IPS-20b (cell line): Measurements from ENCODE around the gene CUL1.

Source experiments
- H3K27ac ChIP-seq: one replicate; pipeline ENCODE4 v1.5.1; 2013; ENCODE audit warnings: low read length
- H3K27me3 ChIP-seq: 2 replicates; pipeline ENCODE4 v1.6.1; 2013; ENCODE audit warnings: mild to moderate bottlenecking, low read length, inconsistent platforms; ENCODE audit not compliant: insufficient read depth
- H3K36me3 ChIP-seq: 2 replicates; pipeline ENCODE4 v1.6.1; 2013; ENCODE audit warnings: low read depth, mild to moderate bottlenecking, inconsistent platforms, low read length, moderate library complexity; ENCODE audit not compliant: insufficient read depth
- H3K4me1 ChIP-seq: 2 replicates; pipeline ENCODE4 v1.6.1; 2013; ENCODE audit warnings: mild to moderate bottlenecking, control low read depth, inconsistent platforms, low read length, moderate library complexity; ENCODE audit not compliant: insufficient read depth
- H3K4me3 ChIP-seq: 2 replicates; pipeline ENCODE4 v1.5.1; 2013; ENCODE audit warnings: mild to moderate bottlenecking, low read length, inconsistent platforms
- H3K9ac ChIP-seq: 2 replicates; pipeline ENCODE4 v1.6.1; 2013; ENCODE audit warnings: low read depth, mild to moderate bottlenecking, inconsistent platforms, low read length, moderate library complexity
- H3K9me3 ChIP-seq: 2 replicates; pipeline ENCODE4 v1.6.1; 2013; ENCODE audit warnings: mild to moderate bottlenecking, low read depth, low read length, inconsistent platforms; ENCODE audit not compliant: insufficient read depth

The CUL1 gene

DNA sequence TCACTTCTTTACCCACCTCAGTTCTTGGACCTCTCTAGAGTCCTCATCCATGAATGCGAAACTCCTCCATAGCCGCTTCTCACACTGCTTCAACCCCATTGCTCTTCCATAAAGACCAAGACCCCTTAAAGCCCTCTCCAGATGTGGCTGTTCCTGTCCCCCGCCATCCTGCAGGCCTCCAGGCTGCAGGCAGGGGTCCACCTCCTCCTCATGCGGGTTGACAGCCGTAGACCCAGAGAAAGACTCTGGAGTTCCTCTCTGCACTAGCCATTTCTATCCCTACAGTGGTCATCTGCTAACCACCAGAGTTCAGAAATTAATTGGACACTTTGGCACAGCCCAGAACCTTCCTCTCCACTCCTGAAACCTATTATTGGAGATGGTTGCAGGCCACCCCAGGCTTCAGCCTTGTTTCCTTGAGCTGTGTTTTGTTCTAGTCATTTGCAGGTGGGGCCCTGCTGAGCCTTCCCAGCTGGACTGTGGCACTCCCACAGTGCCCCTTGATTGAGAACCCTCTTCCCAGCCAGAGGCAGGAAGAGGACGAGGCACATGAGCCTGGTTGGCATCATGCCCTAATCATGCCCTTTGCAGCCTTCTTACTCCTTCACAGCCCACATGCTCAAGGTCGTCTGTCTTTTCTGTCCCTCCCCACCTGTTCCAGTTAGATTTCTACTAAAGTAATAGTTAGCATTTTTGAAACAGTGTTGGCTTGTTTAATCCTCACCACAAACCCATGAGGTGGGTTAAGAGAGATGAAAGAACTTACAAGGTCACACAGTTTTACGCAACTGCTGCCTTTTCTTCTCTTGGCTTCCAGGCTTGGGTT lies 23.9 kb downstream of the CUL1 start:
- no peak overlapping the region for H3K4me3 ChIP-seq
- H3K36me3 ChIP-seq = no peaks in the 10 kb centered on the region
- H3K4me1 ChIP-seq = peaks cover 10% of the 10 kb centered on the region; the same call in 1 of the 2 replicates
- H3K27ac ChIP-seq = no peak overlapping the region
- no peak overlapping the region for H3K9ac ChIP-seq
- no peaks in the 10 kb centered on the region for H3K27me3 ChIP-seq
- no peaks in the 10 kb centered on the region for H3K9me3 ChIP-seq

GRCh38 chr7:148723166-148723559 lies 24.5 kb downstream of the CUL1 start:
- H3K27me3 ChIP-seq = no peaks in the 10 kb centered on the region
- no peaks in the 10 kb centered on the region for H3K36me3 ChIP-seq
- H3K9ac ChIP-seq = no peak overlapping the region
- H3K27ac ChIP-seq = no peak overlapping the region
- H3K4me1 ChIP-seq = peaks cover 10% of the 10 kb centered on the region; the same call in 1 of the 2 replicates
- H3K4me3 ChIP-seq = no peak overlapping the region
- no peaks in the 10 kb centered on the region for H3K9me3 ChIP-seq

- no peaks in the 10 kb centered on the region for H3K27me3 ChIP-seq
- no peaks in the 10 kb centered on the region for H3K36me3 ChIP-seq
- no peaks in the 10 kb centered on the region for H3K9me3 ChIP-seq
- H3K4me1 ChIP-seq = peaks cover 10% of the 10 kb centered on the region; the same call in 1 of the 2 replicates
- no peak overlapping the region for H3K9ac ChIP-seq
- no peak overlapping the region for H3K4me3 ChIP-seq
- H3K27ac ChIP-seq = no peak overlapping the region
Observed at GRCh38 chr7:148723846-148724245, 25.1 kb downstream of the CUL1 start.

DNA sequence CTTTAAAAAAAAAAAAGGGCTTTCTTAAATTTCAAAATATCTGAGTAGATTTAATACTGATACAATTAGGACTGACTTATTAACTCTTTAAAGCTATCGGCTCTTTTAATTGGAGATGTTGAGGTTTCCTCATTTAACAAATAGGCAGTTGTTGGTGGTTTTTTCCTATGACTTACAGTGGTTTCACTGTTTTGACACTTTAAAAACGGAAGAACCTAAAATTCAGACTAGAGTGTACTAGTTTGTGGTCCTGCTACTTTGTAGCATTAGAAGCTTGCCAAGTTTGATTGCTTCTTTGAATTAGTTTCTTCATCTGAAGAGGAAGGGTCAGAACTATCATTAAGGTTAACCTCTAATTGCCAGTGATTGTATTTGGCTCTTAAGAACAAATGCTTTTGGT lies 27.7 kb downstream of the CUL1 start:
- Histone ChIP-seq H3K27me3 (no peaks in the 10 kb centered on the region), H3K27ac (no peak overlapping the region), H3K4me1 (no peaks in the 10 kb centered on the region), H3K36me3 (peaks cover 19% of the 10 kb centered on the region), H3K9ac (no peak overlapping the region), H3K4me3 (no peak overlapping the region), H3K9me3 (no peaks in the 10 kb centered on the region)

GRCh38 chr7:148727501-148728278 lies 29.0 kb downstream of the CUL1 start:
- Histone ChIP-seq H3K4me3 (no peak overlapping the region), H3K27ac (no peak overlapping the region), H3K36me3 (peaks cover 32% of the 10 kb centered on the region), H3K9me3 (no peaks in the 10 kb centered on the region), H3K9ac (no peak overlapping the region), H3K27me3 (no peaks in the 10 kb centered on the region), H3K4me1 (no peaks in the 10 kb centered on the region)

DNA sequence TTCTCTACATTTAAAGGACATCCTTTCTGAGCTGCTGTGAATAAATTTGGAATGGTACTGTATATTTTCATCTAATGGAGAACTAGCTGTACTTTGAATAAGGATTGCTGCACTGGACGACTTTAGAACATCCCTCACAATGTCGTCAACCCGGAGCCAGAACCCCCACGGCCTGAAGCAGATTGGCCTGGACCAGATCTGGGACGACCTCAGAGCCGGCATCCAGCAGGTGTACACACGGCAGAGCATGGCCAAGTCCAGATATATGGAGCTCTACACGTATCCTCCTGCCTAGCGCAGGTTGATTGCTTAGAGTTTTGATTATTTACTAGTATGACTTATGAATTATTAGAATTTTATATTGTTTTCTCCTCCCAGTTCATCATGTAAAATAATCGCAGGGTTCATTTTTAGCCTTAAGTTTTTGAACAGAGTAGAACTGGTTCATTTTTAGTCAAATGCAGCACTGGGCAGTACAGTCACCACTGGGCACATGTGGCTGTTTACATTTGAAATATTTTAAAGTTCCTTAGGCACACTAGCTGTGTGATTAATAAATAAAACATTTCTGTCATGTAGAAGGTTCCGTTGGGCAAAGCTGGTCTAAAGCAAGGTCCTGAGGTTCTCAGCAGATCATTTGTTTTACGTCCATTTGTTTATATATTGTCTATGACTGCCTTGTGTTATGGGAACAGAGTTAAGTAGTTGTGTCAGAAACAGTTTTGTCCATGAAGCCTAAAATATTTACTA lies 31.5 kb downstream of the CUL1 start:
- Histone ChIP-seq H3K27ac (no peak overlapping the region), H3K9ac (no peak overlapping the region), H3K36me3 (peaks cover 57% of the 10 kb centered on the region), H3K4me3 (no peak overlapping the region), H3K4me1 (no peaks in the 10 kb centered on the region), H3K9me3 (no peaks in the 10 kb centered on the region), H3K27me3 (no peaks in the 10 kb centered on the region)

GRCh38 chr7:148732862-148733261 lies 34.2 kb downstream of the CUL1 start:
- Histone ChIP-seq H3K4me1 (no peaks in the 10 kb centered on the region), H3K9me3 (no peaks in the 10 kb centered on the region), H3K9ac (no peak overlapping the region), H3K36me3 (peaks cover 80% of the 10 kb centered on the region), H3K27me3 (no peaks in the 10 kb centered on the region), H3K4me3 (no peak overlapping the region), H3K27ac (no peak overlapping the region)

- no peak overlapping the region for H3K9ac ChIP-seq
- H3K9me3 ChIP-seq = no peaks in the 10 kb centered on the region
- H3K4me1 ChIP-seq = no peaks in the 10 kb centered on the region; the same call in 1 of the 2 replicates
- H3K36me3 ChIP-seq = peaks cover 87% of the 10 kb centered on the region
- H3K27ac ChIP-seq = no peak overlapping the region
- H3K27me3 ChIP-seq = no peaks in the 10 kb centered on the region
- H3K4me3 ChIP-seq = no peak overlapping the region
Observed at GRCh38 chr7:148733496-148733895, 34.8 kb downstream of the CUL1 start.

GRCh38 chr7:148735141-148735540 lies 36.4 kb downstream of the CUL1 start:
- H3K9me3 ChIP-seq = no peaks in the 10 kb centered on the region
- no peak overlapping the region for H3K4me3 ChIP-seq
- H3K27me3 ChIP-seq = no peaks in the 10 kb centered on the region
- no peak overlapping the region for H3K9ac ChIP-seq
- H3K27ac ChIP-seq = no peak overlapping the region
- H3K4me1 ChIP-seq = no peaks in the 10 kb centered on the region; the same call in 1 of the 2 replicates
- peaks cover 96% of the 10 kb centered on the region for H3K36me3 ChIP-seq

DNA sequence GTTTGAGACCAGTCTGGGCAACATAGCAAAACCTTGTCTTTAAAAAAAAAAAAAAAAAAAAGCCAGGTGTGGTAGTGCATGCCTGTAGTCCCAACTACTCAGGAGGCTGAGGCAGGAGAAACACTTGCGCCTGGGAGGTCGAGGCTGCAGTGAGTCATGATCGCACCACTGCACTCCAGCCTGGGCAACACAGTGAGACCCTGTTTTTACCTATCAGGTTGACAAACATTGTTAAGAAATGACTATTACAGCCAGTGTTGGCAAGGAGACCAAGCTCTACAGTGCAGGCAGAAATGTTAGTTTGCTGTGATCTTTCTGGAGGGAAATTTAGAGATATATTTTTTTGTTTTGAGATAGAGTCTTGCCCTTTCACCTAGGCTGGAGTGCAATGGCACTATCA lies 37.3 kb downstream of the CUL1 start:
- Histone ChIP-seq H3K36me3 (peaks cover 96% of the 10 kb centered on the region), H3K27ac (no peak overlapping the region), H3K27me3 (no peaks in the 10 kb centered on the region), H3K9ac (no peak overlapping the region), H3K4me3 (no peak overlapping the region), H3K4me1 (no peaks in the 10 kb centered on the region; the same call in 1 of the 2 replicates), H3K9me3 (no peaks in the 10 kb centered on the region)

GRCh38 chr7:148738737-148739535 lies 40.2 kb downstream of the CUL1 start:
- H3K27me3 ChIP-seq = no peaks in the 10 kb centered on the region
- no peaks in the 10 kb centered on the region for H3K9me3 ChIP-seq
- H3K27ac ChIP-seq = no peak overlapping the region
- peaks cover 85% of the 10 kb centered on the region for H3K36me3 ChIP-seq
- H3K4me3 ChIP-seq = no peak overlapping the region
- H3K9ac ChIP-seq = no peak overlapping the region
- H3K4me1 ChIP-seq = no peaks in the 10 kb centered on the region; the same call in 1 of the 2 replicates
